Pancreas (tissue), 10 donors: ENCODE measurements around the gene BTBD16. TPM values are rescaled to one million over a fixed set of nuclear protein-coding genes. Genes with fewer than 3 reads are reported as not detected.

ENCODE experiments used
- ATAC-seq, 4 donors: fragments of 200-7000 bp; cut with Tn5 transposase; one replicate each; pipeline versions ENCODE4 v1.8.0 to v1.9.1; 2020; ENCODE audit warnings: mild to moderate bottlenecking in 4 of 4, moderate library complexity in 4 of 4
- DNase-seq, 6 donors: peaks; one replicate each; pipeline ENCODE4 v3.0.0-alpha.2; 2020
- FAIRE-seq: peaks from 2 replicates; lab custom pipeline; 2012; peaks lifted over from hg19 to GRCh38; lab: Jason Lieb, UNC
- H3K27ac ChIP-seq, 4 donors: fragments of 200-600 bp; sonication (generic); 1 replicate in 3 of 4; 2 replicates in 1 of 4; pipeline versions ENCODE4 v1.5.0 to v1.8.0; 2020
- H3K27me3 ChIP-seq, 4 donors: fragments of 200-600 bp; one replicate each; pipeline ENCODE4 v1.8.0; 2021
- H3K36me3 ChIP-seq, 3 donors: fragments of 200-600 bp; sonication (generic) in 1 of 3; one replicate each; pipeline versions ENCODE4 v1.5.0 to v1.8.0; 2020 to 2021
- H3K4me1 ChIP-seq, 3 donors: fragments of 200-600 bp; one replicate each; pipeline ENCODE4 v1.8.0; 2021
- H3K4me3 ChIP-seq, 4 donors: fragments of 200-600 bp; sonication (generic) in 2 of 4; one replicate each; pipeline versions ENCODE4 v1.5.0 to v1.8.0; 2020 to 2021
- H3K9me3 ChIP-seq, 4 donors: fragments of 200-600 bp; one replicate each; pipeline ENCODE4 v1.8.0; 2021
- CTCF ChIP-seq, 4 donors: fragments of 200-600 bp; sonication (generic) in 3 of 4; IDR thresholded peaks; one replicate each; pipeline versions ENCODE4 v1.5.0 to v1.8.0; 2021; ENCODE audit warnings: antibody characterized with exemption in 4 of 4
- WGBS, 2 donors: extraction: QIAGEN DNeasy Blood & Tissue Kit; methylation state at CpG; one replicate each; pipeline ENCODE4 v1.1.7; 2013; 5-methylcytosine and 5-hydroxymethylcytosine counted together
- intact Hi-C, 3 donors: fragments of 100-400 bp; cut with DNase I; formaldehyde crosslinking; loops; one replicate each; pipeline versions ENCODE4 v1.11.1 to v1.14.2; 2022
- polyA plus RNA-seq, 2 donors: library from polyadenylated mRNA; stranded (reverse); fragments of 200-250 nt; gene quantifications; one replicate each; pipeline ENCODE4 v1.2.3, GENCODE V29; 2013
- total RNA-seq, 6 donors: library from RNA; stranded (reverse); fragmentation: NEBNext Ultra II Directional in 4 of 6; extraction: Animal tissue kit (Norgen Biotek cat#: 25700) in 4 of 6; gene quantifications; one replicate each; pipeline versions ENCODE4 v1.2.1 to v1.2.4, GENCODE V29; 2021 to 2023
- donor health status: healthy with polysubstance abuse.
- donor health status: DM: no; HTN: no; CAD: no; lungs with moderate emphysema.
- donor health status: DM: no; HTN: no; CAD: no.
- donor health status: control.
- donor health status: control.
- donor health status: Bipolar disorder and iron deficiency.
- donor health status: DM: yes; HTN: yes; CAD: no.
- donor health status: DM: no; HTN: no; CAD: no.
- donor health status: DM: no; HTN: no; CAD: no.
- donor health status: DM: yes; HTN: yes; CAD: no.

The BTBD16 gene
- total and polyA plus RNA-seq, 8 donors = 0.14 to 0.52 (median 0.34) TPM; not detected in 3

GRCh38 chr10:122245897-122246296 lies 25.2 kb upstream of the BTBD16 start:
- FAIRE-seq (no peak), DNase-seq (no peak), ATAC-seq (no peak)
- Histone ChIP-seq H3K9me3 (no peaks in the 10 kb centered on the region), H3K36me3 (peaks cover 0 to 5% (median 0%) of the 10 kb centered on the region in 3 donors), H3K27me3 (no peaks in the 10 kb centered on the region), H3K4me3 (no peak overlapping the region), H3K4me1 (no peaks in the 10 kb centered on the region), H3K27ac (no peak overlapping the region)
- intact Hi-C loops = no loop called here
- TF ChIP-seq CTCF (IDR thresholded peaks at IDR 0.05) = no peak
- 92 to 96% methylated on average over 11 of the region's 11 CpGs for WGBS, 2 donors

- Histone ChIP-seq H3K4me1 (no peaks in the 10 kb centered on the region), H3K27me3 (no peaks in the 10 kb centered on the region), H3K4me3 (no peak overlapping the region), H3K9me3 (no peaks in the 10 kb centered on the region), H3K36me3 (peaks cover 0 to 5% (median 0%) of the 10 kb centered on the region in 3 donors), H3K27ac (no peak overlapping the region)
- 95% methylated on average over 11 of the region's 11 CpGs for WGBS, 2 donors
- no peak for TF ChIP-seq CTCF (IDR thresholded peaks at IDR 0.05)
- intact Hi-C loops = no loop called here
- DNase-seq = no peak
- ATAC-seq = no peak
- no peak for FAIRE-seq
Observed at GRCh38 chr10:122246830-122247520, 24.1 kb upstream of the BTBD16 start.

DNA sequence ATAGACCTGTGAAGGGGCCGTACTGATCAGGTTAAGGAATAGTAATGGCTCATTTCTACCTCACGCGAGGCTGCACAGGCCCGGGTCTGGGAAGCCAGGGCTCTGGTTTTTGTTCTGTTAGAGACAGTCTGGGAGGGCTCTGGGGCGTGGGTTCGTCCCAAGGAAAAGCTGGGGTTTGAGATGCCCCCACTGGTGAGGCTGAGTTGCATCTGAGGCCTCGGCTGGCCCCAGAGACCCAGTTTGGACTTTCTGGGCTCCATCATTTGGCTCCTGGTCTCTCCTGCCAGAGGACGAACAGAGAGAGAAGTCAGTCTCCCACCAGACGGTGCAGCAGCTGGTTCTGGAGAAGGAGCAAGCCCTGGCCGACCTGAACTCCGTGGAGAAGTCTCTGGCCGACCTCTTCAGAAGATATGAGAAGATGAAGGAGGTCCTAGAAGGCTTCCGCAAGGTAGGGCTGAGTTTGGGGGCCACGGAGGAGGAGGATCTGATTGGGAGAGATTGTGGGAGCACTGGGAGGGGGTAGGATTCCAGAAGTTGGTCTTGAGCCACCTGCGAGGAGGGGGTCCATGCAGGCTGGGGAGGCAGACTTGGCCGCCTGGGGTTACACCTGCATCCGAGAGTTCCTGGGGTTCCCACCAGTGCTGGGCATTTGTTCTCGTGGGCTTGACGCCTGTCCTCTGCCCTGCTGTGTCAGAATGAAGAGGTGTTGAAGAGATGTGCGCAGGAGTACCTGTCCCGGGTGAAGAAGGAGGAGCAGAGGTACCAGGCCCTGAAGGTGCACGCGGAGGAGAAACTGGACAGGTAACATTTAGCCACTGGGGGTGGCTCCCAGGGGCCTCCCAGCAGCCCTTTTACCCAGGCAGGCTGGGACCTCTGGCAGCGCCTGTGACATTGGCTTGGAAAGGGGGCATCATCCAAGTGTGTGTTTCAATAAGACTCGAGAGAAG lies 22.5 kb upstream of the BTBD16 start:
- Histone ChIP-seq H3K36me3 (no peaks in the 10 kb centered on the region), H3K27me3 (no peaks in the 10 kb centered on the region), H3K4me1 (no peaks in the 10 kb centered on the region), H3K9me3 (no peaks in the 10 kb centered on the region), H3K27ac (no peak overlapping the region), H3K4me3 (no peak overlapping the region)
- ATAC-seq = no peak
- no peak for DNase-seq
- WGBS, 2 donors = 90 to 95% methylated on average over 25 of the region's 25 CpGs
- intact Hi-C loops = no loop called here
- no peak for TF ChIP-seq CTCF (IDR thresholded peaks at IDR 0.05)
- FAIRE-seq = no peak

DNA sequence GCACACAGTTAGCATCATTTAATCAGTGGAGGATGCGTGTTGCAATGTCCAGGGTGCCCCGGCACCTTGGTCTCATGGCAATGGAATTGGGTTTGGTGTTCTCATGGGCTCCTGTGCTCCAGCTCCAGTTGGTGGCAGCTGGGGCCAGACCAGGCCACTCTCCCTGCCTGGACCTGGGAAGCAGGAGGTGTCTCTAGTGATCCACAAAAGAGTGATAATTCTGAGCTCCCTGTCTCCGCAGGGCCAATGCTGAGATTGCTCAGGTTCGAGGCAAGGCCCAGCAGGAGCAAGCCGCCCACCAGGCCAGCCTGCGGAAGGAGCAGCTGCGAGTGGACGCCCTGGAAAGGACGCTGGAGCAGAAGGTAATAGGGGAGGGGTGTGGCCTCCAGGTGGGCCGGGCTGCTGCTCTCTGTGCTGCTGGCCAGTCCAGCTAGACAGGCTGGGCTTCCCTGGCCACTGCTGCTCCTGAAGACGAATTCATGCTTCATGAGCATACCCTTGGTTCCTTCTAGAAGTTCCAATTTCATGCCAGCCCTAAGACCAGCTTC lies 21.7 kb upstream of the BTBD16 start:
- DNase-seq (no peak), FAIRE-seq (no peak), ATAC-seq (no peak)
- 91 to 92% methylated on average over 11 of the region's 11 CpGs for WGBS, 2 donors
- intact Hi-C loops = no loop called here
- Histone ChIP-seq H3K36me3 (no peaks in the 10 kb centered on the region), H3K27ac (no peak overlapping the region), H3K9me3 (no peaks in the 10 kb centered on the region), H3K4me3 (no peak overlapping the region), H3K27me3 (no peaks in the 10 kb centered on the region), H3K4me1 (no peaks in the 10 kb centered on the region)
- TF ChIP-seq CTCF (IDR thresholded peaks at IDR 0.05) = no peak
